ENCODE results near the gene PRPF19. TPM values are rescaled to one million over a fixed set of nuclear protein-coding genes. Genes with fewer than 3 reads are reported as not detected.

The PRPF19 gene
- total RNA-seq (10 to 100 TPM; 49.0 to 50.2 TPM), polyA plus RNA-seq (ENCODE audit: insufficient read length in 2 of 2) (100 to 1,000 TPM; 105 to 115 TPM)
- long read RNA-seq, donor 1, transcript PRPF19-201 (16 exons, 2,157 nt), result major isoform, 22 of 33 reads
- long read RNA-seq, donor 1, partial matches to known transcripts, result 11 of 33 reads
- long read RNA-seq, donor 1, other reads (novel, unspliced or antisense), result 0 of 33 reads
- long read RNA-seq, donor 2, transcript PRPF19-201 (16 exons, 2,157 nt), result major isoform, 5 of 10 reads
- long read RNA-seq, donor 2, partial matches to known transcripts, result 5 of 10 reads
- long read RNA-seq, donor 2, other reads (novel, unspliced or antisense), result 0 of 10 reads
- long read RNA-seq, donor 3, transcript PRPF19-201 (16 exons, 2,157 nt), result major isoform, 15 of 24 reads
- long read RNA-seq, donor 3, partial matches to known transcripts, result 9 of 24 reads
- long read RNA-seq, donor 3, other reads (novel, unspliced or antisense), result 0 of 24 reads
- long read RNA-seq, donor 4, transcript PRPF19-201 (16 exons, 2,157 nt), result major isoform, 5 of 58 reads
- long read RNA-seq, donor 4, partial matches to known transcripts, result 53 of 58 reads
- long read RNA-seq, donor 4, other reads (novel, unspliced or antisense), result 0 of 58 reads

DNA sequence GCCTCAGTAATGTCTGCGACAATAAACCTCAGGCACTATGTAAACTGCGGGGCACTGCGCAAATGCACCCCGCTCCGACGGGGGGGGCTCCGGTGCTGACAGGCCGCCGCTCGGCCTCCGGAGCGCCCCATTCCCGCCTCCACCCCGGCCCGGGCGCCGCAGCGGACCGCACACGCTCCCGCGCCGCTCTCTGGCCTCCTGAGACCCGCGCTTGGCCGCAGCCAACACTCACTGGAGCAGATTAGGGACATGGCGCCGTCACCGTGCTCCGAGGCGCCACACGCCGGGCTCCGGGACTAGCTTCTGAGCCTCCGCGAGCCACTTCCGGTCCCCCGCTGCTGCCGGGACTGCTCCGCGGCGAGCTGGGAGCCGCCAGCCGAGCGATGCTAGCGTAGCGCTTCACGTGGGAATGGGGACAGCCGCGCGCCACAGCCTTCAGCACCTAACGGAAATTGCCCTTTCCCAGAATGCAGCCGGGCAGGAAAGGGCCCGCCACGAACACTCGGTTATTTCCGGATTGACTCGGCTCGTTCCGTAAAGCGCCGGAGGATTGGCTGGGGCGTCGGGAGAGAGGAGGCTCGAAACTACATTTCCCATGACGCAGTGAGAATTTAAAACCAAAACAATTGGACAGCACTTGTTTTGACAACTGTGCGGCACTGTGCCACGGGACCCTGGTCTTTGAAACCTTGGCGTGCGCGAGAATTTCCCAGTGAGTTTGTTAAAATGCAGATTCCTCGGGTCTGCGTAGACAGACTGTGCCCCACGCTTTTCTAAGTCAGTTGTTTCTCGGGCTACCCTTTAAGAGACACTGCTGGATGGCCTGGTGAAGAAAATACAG is at the start of gene PRPF19:
TSS of gene PRPF19 (minus strand) at position 454 of the 841 bp plus-strand sequence. CDS start at position 251, 203 bp downstream.
- DNase-seq (ENCODE audit: low read depth in 4 of 6, low spot score in 6 of 6), result peak; percentile 94 to 100 (median 98)
- Histone ChIP-seq H3K4me3 (ENCODE audit: low read depth, low read length) (peak within 1 kb of the TSS; percentile 58), H3K9me3 (ENCODE audit: control insufficient read depth, insufficient read depth, low read length) (no peaks in the 10 kb centered on the region), H3K4me1 (ENCODE audit: control insufficient read depth, insufficient read depth, low read length) (peaks cover 6% of the 10 kb centered on the region), H3K27me3 (ENCODE audit: control insufficient read depth, insufficient read depth, low read length) (peaks cover 3% of the 10 kb centered on the region), H3K36me3 (ENCODE audit: control insufficient read depth, insufficient read depth, low read length) (peaks cover 18% of the 10 kb centered on the region), H3K27ac (ENCODE audit: low read depth, low read length) (peak within 1 kb of the TSS; percentile 80)
- 0% methylated on average over 75 of the region's 75 CpGs for WGBS (ENCODE audit: insufficient coverage)

DNA sequence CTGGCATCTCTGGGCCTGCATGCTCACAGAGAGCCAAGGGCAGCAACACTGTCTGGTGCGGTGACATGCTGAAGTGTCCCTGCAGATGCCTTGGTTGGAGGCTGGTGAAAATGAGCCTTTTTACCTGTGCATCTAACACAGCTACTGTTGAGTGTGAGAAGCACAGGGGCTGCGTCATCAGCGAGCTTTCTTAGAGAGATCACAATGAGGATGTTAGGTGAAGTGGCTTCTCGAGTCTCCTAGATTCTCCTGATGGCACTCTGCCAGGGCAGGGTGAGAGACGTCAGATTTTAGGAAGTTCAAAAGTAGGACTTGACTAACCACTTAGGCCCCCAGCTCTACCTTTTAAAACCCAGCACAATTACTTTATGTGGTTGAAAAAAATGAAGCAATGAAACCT is 49.2 kb upstream of the PRPF19 start:
- Histone ChIP-seq H3K27ac (ENCODE audit: low read depth, low read length) (no peak overlapping the region), H3K36me3 (ENCODE audit: control insufficient read depth, insufficient read depth, low read length) (no peaks in the 10 kb centered on the region), H3K9me3 (ENCODE audit: control insufficient read depth, insufficient read depth, low read length) (no peaks in the 10 kb centered on the region), H3K4me3 (ENCODE audit: low read depth, low read length) (no peak overlapping the region), H3K4me1 (ENCODE audit: control insufficient read depth, insufficient read depth, low read length) (peaks cover 11% of the 10 kb centered on the region), H3K27me3 (ENCODE audit: control insufficient read depth, insufficient read depth, low read length) (peaks cover 26% of the 10 kb centered on the region)
- 100% methylated on average over 2 of the region's 5 CpGs for WGBS (ENCODE audit: insufficient coverage)
- DNase-seq (ENCODE audit: low read depth in 4 of 6, low spot score in 6 of 6), result no peak

DNA sequence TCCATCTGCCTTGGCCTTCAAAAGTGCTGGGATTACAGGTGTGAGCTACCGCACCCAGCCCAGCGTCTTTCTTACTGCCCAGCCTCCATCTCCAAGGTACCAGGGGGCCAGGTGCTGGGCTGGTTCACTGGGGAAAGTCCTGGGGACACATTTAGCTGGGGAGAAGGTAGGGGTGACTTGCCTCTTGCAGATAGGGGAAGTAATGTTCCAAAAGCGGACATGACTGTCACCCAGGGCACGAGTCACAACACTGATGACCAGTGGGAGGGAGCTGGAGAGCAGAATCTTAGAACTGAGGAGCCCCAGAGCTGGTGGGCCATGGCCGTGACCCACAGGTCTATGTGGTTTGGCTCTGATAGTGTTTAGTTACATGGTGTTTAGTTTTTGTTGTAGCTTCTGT is 48.0 kb upstream of the PRPF19 start:
- Histone ChIP-seq H3K27me3 (ENCODE audit: control insufficient read depth, insufficient read depth, low read length) (peaks cover 33% of the 10 kb centered on the region), H3K36me3 (ENCODE audit: control insufficient read depth, insufficient read depth, low read length) (no peaks in the 10 kb centered on the region), H3K9me3 (ENCODE audit: control insufficient read depth, insufficient read depth, low read length) (no peaks in the 10 kb centered on the region), H3K27ac (ENCODE audit: low read depth, low read length) (no peak overlapping the region), H3K4me1 (ENCODE audit: control insufficient read depth, insufficient read depth, low read length) (peaks cover 12% of the 10 kb centered on the region), H3K4me3 (ENCODE audit: low read depth, low read length) (no peak overlapping the region)
- no peak for DNase-seq (ENCODE audit: low read depth in 4 of 6, low spot score in 6 of 6)
- WGBS (ENCODE audit: insufficient coverage), result 80% methylated on average over 2 of the region's 5 CpGs

DNA sequence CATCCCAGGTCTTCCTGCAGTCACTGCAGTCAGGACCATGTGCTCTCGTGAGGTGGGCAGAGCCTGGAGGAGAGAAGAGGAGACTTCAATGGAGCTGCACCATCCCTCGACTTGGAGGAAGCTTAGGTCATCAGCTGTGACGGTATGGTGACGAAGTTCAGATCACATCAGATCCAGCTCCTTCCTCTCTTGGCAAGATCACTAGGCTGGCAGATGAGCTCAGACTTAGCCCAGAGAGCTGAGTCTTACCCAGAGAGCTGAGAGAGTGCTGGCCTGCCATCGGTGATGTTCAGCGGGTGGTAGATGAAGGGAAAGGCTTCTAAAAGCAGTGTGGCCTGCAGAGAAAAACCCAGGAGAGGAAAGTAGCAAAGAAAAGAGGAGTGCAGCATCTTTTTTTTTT is 47.4 kb upstream of the PRPF19 start:
- WGBS (ENCODE audit: insufficient coverage), result no CpG with 5 or more reads among the region's 6 CpGs
- H3K27ac ChIP-seq (ENCODE audit: low read depth, low read length), result no peak overlapping the region
- H3K36me3 ChIP-seq (ENCODE audit: control insufficient read depth, insufficient read depth, low read length), result no peaks in the 10 kb centered on the region
- no peak overlapping the region for H3K4me3 ChIP-seq (ENCODE audit: low read depth, low read length)
- peaks cover 33% of the 10 kb centered on the region for H3K27me3 ChIP-seq (ENCODE audit: control insufficient read depth, insufficient read depth, low read length)
- H3K9me3 ChIP-seq (ENCODE audit: control insufficient read depth, insufficient read depth, low read length), result no peaks in the 10 kb centered on the region
- H3K4me1 ChIP-seq (ENCODE audit: control insufficient read depth, insufficient read depth, low read length), result peaks cover 16% of the 10 kb centered on the region
- DNase-seq (ENCODE audit: low read depth in 4 of 6, low spot score in 6 of 6), result no peak

DNA sequence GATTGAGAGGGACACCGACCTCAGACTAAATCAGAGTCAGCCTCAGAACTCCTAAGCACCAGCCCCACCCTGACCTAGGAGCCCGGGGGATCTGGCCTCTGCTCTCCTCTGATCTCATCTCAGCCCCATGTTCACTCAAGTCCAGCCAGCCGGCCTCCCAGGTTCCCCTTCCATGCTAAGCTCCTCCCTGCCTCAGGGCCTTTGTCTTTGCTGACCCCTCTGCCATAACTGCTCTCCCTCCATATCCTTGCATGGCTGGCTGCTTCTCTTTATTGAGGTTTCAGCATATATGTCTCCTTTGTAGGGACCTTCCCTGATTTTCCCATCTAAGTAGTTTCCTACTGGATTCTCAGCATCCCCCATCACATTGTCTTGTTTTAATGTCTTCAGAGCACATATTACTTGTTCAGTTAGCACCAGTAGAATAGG is 46.4 kb upstream of the PRPF19 start:
- H3K4me1 ChIP-seq (ENCODE audit: control insufficient read depth, insufficient read depth, low read length), result peaks cover 20% of the 10 kb centered on the region
- peaks cover 33% of the 10 kb centered on the region for H3K27me3 ChIP-seq (ENCODE audit: control insufficient read depth, insufficient read depth, low read length)
- H3K27ac ChIP-seq (ENCODE audit: low read depth, low read length), result peak overlapping the region; percentile 81
- no peak for DNase-seq (ENCODE audit: low read depth in 4 of 6, low spot score in 6 of 6)
- H3K9me3 ChIP-seq (ENCODE audit: control insufficient read depth, insufficient read depth, low read length), result no peaks in the 10 kb centered on the region
- 64% methylated on average over 3 of the region's 3 CpGs for WGBS (ENCODE audit: insufficient coverage)
- H3K36me3 ChIP-seq (ENCODE audit: control insufficient read depth, insufficient read depth, low read length), result no peaks in the 10 kb centered on the region
- H3K4me3 ChIP-seq (ENCODE audit: low read depth, low read length), result peak overlapping the region; percentile 31

DNA sequence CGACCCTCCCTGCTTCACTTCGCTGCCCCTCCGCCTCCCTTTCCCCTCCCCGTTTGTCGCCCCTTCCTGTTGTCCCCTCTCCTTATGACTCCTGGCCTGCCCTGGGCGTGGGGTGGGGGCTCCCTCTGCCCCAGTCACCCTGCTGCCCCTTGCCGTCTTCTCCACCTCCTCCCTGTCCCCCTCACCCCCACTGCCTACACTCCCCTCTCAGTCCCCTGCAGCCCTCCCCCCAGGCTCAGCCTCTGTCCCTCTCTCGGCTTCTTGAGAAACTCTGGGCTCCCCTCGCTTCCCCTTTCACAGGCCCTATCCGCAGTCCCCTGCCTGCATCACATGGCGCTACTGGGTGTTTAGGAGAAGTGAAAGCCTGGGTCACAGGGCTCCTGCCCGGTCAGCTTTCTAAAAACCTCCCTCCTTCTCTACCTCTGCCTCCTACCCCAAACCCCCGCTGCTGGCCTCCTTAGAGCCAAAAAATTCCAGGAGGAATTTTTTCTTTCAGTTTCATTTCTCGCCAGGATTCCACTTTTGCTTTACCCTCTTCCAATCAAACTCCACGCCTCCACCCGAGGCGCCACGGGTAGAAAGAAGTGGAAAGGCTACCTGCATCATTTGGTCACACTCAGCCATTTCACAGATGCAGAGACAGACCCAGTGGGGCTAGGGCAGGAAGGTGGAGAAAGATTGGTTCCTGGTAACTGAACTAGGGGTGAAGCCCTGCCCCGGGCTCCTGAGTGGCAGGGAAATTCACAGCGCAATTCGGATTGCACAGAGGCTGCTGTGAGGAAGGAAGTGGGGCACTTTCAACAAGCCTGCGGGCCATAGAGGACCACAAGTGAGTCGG is 45.7 kb upstream of the PRPF19 start, which contains the start of gene SLC15A3:
TSS of gene SLC15A3 (minus strand) at position 273 of the 838 bp plus-strand sequence. CDS start 625 bp downstream, outside the sequence.
- Histone ChIP-seq H3K9me3 (ENCODE audit: control insufficient read depth, insufficient read depth, low read length) (no peaks in the 10 kb centered on the region), H3K4me1 (ENCODE audit: control insufficient read depth, insufficient read depth, low read length) (peaks cover 27% of the 10 kb centered on the region), H3K27ac (ENCODE audit: low read depth, low read length) (peak within 1 kb of the TSS; percentile 81), H3K36me3 (ENCODE audit: control insufficient read depth, insufficient read depth, low read length) (no peaks in the 10 kb centered on the region), H3K4me3 (ENCODE audit: low read depth, low read length) (peak within 1 kb of the TSS; percentile 49), H3K27me3 (ENCODE audit: control insufficient read depth, insufficient read depth, low read length) (peaks cover 33% of the 10 kb centered on the region)
- 41% methylated on average over 18 of the region's 23 CpGs for WGBS (ENCODE audit: insufficient coverage)
- DNase-seq (ENCODE audit: low read depth in 4 of 6, low spot score in 6 of 6), result no peak

DNA sequence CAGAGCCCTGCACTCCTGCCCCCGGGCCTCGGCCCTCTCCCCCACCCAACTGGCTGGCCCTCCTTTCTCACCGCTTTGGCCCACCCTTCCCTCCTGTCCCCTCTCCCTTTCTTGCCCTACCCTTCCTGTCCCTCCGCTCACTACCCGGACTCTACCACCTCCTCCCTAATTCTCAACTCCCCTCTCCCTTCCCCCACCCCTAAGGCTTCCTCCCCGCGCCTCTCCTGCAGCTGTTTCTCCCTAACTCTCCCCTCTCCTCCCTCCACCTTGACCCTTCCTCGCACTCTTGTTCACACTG is 45.2 kb upstream of the PRPF19 start:
- H3K27ac ChIP-seq (ENCODE audit: low read depth, low read length), result peak overlapping the region; percentile 81
- H3K27me3 ChIP-seq (ENCODE audit: control insufficient read depth, insufficient read depth, low read length), result peaks cover 32% of the 10 kb centered on the region
- 11% methylated on average over 8 of the region's 8 CpGs for WGBS (ENCODE audit: insufficient coverage)

DNA sequence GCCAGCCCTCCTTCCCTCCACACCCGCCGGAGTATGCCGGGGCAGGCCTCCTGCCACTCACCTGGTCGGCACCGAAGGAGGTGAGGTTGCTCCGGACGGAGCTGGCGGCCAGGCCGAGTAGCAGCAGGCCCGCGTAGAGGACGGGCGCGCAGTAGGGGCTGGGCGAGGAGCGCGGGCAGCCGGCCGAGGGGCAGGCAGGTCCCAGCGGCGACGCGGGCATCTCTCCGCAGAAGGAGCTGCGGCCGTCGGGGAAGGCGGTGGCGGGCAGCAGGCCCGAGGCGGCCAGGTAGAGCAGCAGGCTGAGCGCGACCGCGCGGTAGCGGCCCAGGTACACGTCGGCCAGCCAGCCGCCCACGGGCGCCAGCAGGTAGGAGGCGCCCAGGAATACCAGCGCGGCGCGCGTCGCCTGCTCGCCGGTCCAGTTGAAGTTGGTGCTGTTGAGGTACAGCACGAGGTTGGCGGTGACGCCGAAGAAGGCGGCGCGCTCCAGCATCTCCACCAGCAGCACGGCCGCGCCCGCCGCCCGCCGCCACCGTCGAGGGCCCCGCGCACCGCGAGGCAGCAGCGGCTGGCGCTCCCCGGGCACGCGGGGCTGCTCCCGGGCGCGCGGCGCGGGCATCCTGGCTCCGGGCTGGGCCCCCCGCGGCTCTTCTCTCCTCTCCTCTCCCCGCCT is 44.7 kb upstream of the PRPF19 start:
- 5% methylated on average over 85 of the region's 86 CpGs for WGBS (ENCODE audit: insufficient coverage)
- Histone ChIP-seq H3K36me3 (ENCODE audit: control insufficient read depth, insufficient read depth, low read length) (no peaks in the 10 kb centered on the region), H3K4me3 (ENCODE audit: low read depth, low read length) (peak overlapping the region; percentile 49), H3K27ac (ENCODE audit: low read depth, low read length) (peak overlapping the region; percentile 81), H3K4me1 (ENCODE audit: control insufficient read depth, insufficient read depth, low read length) (peaks cover 36% of the 10 kb centered on the region), H3K27me3 (ENCODE audit: control insufficient read depth, insufficient read depth, low read length) (peaks cover 31% of the 10 kb centered on the region), H3K9me3 (ENCODE audit: control insufficient read depth, insufficient read depth, low read length) (no peaks in the 10 kb centered on the region)
- peak in 1 of 6 donors; percentile 34 for DNase-seq (ENCODE audit: low read depth in 4 of 6, low spot score in 6 of 6)

More for the DNA sequence above, 45.2 kb upstream of the PRPF19 start:
- H3K4me3 ChIP-seq (ENCODE audit: low read depth, low read length), result peak overlapping the region; percentile 31
- no peaks in the 10 kb centered on the region for H3K36me3 ChIP-seq (ENCODE audit: control insufficient read depth, insufficient read depth, low read length)
- peaks cover 31% of the 10 kb centered on the region for H3K4me1 ChIP-seq (ENCODE audit: control insufficient read depth, insufficient read depth, low read length)
- no peak for DNase-seq (ENCODE audit: low read depth in 4 of 6, low spot score in 6 of 6)
- H3K9me3 ChIP-seq (ENCODE audit: control insufficient read depth, insufficient read depth, low read length), result no peaks in the 10 kb centered on the region

All from spinal cord (tissue), 10 donors.